Neuronal stem cell (in vitro differentiated cells): ENCODE data around the gene PSMD6.

ENCODE experiments used
- DNase-seq: peaks from one replicate; pipeline ENCODE4 v3.0.0-alpha.2; 2013; ENCODE audit warnings: low spot score
- H2AFZ ChIP-seq: one replicate; pipeline ENCODE4 v1.6.1; 2013; ENCODE audit warnings: mild to moderate bottlenecking, low read length, inconsistent platforms
- H2AK5ac ChIP-seq: 2 replicates; pipeline ENCODE4 v1.6.1; 2013; ENCODE audit warnings: low read depth, mild to moderate bottlenecking, inconsistent platforms, low read length, moderate library complexity, mixed read lengths
- H2BK120ac ChIP-seq: 2 replicates; pipeline ENCODE4 v1.6.1; 2013; ENCODE audit warnings: low read depth, mild to moderate bottlenecking, inconsistent platforms, low read length, moderate library complexity, mixed read lengths
- H2BK12ac ChIP-seq: one replicate; pipeline ENCODE4 v1.6.1; 2013; ENCODE audit warnings: low read length, inconsistent platforms
- H2BK15ac ChIP-seq: 2 replicates; pipeline ENCODE4 v1.6.1; 2013; ENCODE audit warnings: mild to moderate bottlenecking, low read length, inconsistent platforms, mixed read lengths
- H2BK5ac ChIP-seq: one replicate; pipeline ENCODE4 v1.6.1; 2013; ENCODE audit warnings: inconsistent platforms, mild to moderate bottlenecking, low read length, moderate library complexity
- H3K14ac ChIP-seq: one replicate; pipeline ENCODE4 v1.6.1; 2013; ENCODE audit warnings: low read length, inconsistent platforms
- H3K18ac ChIP-seq: 2 replicates; pipeline ENCODE4 v1.6.1; 2013; ENCODE audit warnings: low read length, inconsistent platforms
- H3K23ac ChIP-seq: 2 replicates; pipeline ENCODE4 v1.6.1; 2013; ENCODE audit warnings: low read depth, mild to moderate bottlenecking, mixed read lengths, low read length, inconsistent platforms; ENCODE audit not compliant: poor library complexity
- H3K27ac ChIP-seq: replicated peaks from 3 replicates; pipeline ENCODE4 v1.5.1; 2013; ENCODE audit warnings: low read length, inconsistent platforms
- H3K27me3 ChIP-seq, 3 experiments: 2 replicates each; pipeline ENCODE4 v1.6.1; 2013; ENCODE audit warnings: low read length in 3 of 3, mild to moderate bottlenecking in 2 of 3, inconsistent platforms in 1 of 3, low read depth in 1 of 3, mixed read lengths in 1 of 3, moderate library complexity in 1 of 3; ENCODE audit not compliant: control insufficient read depth in 3 of 3, insufficient read depth in 3 of 3
- H3K36me3 ChIP-seq, 2 donors: replicated peaks in 1 of 2; 2 replicates each; pipeline ENCODE4 v1.6.1; 2013; ENCODE audit warnings: low read length in 2 of 2; ENCODE audit not compliant: control insufficient read depth in 2 of 2, insufficient read depth in 2 of 2
- H3K4ac ChIP-seq: 2 replicates; pipeline ENCODE4 v1.6.1; 2013; ENCODE audit warnings: inconsistent platforms, mild to moderate bottlenecking, low read length, moderate library complexity
- H3K4me1 ChIP-seq, 2 donors: 1 replicate in 1 of 2; 2 replicates in 1 of 2; pipeline ENCODE4 v1.6.1; 2013; ENCODE audit warnings: low read length in 2 of 2, low read depth in 1 of 2; ENCODE audit not compliant: control insufficient read depth in 2 of 2, insufficient read depth in 1 of 2
- H3K4me2 ChIP-seq: one replicate; pipeline ENCODE4 v1.6.1; 2013; ENCODE audit warnings: mild to moderate bottlenecking, low read length, inconsistent platforms; ENCODE audit not compliant: insufficient read depth, poor library complexity, severe bottlenecking
- H3K4me3 ChIP-seq, 2 donors: 2 replicates each; pipeline ENCODE4 v1.5.1; 2013; ENCODE audit warnings: low read length in 2 of 2, mild to moderate bottlenecking in 2 of 2, inconsistent platforms in 1 of 2, moderate library complexity in 1 of 2
- H3K79me1 ChIP-seq: one replicate; pipeline ENCODE4 v1.6.1; 2013; ENCODE audit warnings: low read depth, mild to moderate bottlenecking, inconsistent platforms, low read length, moderate library complexity
- H3K9ac ChIP-seq: one replicate; pipeline ENCODE4 v1.6.1; 2013; ENCODE audit warnings: mild to moderate bottlenecking, low read depth, low read length, inconsistent platforms; ENCODE audit not compliant: poor library complexity
- H3K9me3 ChIP-seq, 2 donors: replicated peaks in 1 of 2; 2 replicates each; pipeline versions ENCODE3 to v1.6.1; 2013; ENCODE audit warnings: low read length in 2 of 2, mild to moderate bottlenecking in 2 of 2, inconsistent platforms in 1 of 2, low read depth in 1 of 2, mixed read lengths in 1 of 2, moderate library complexity in 1 of 2; ENCODE audit not compliant: control insufficient read depth in 2 of 2, insufficient read depth in 1 of 2
- H4K8ac ChIP-seq: one replicate; pipeline ENCODE4 v1.6.1; 2013; ENCODE audit warnings: low read depth, mild to moderate bottlenecking, inconsistent platforms, low read length, moderate library complexity
- H4K91ac ChIP-seq: one replicate; pipeline ENCODE4 v1.6.1; 2013; ENCODE audit warnings: low read length, low read depth, mild to moderate bottlenecking, inconsistent platforms; ENCODE audit not compliant: poor library complexity
- WGBS, 2 donors: extraction: QIAGEN DNeasy Blood & Tissue Kit; methylation state at CpG; one replicate each; pipeline ENCODE4 v1.1.7; 2013; ENCODE audit warnings: missing lambda C conversion rate in 2 of 2, mixed read lengths in 1 of 2; ENCODE audit not compliant: insufficient read length in 2 of 2, insufficient replicate concordance in 1 of 2; ENCODE audit errors: extremely low coverage in 2 of 2; 5-methylcytosine and 5-hydroxymethylcytosine counted together

PSMD6 gene

GRCh38 chr3:63969876-63970275, 53.4 kb downstream of the PSMD6 start:
- Histone ChIP-seq H2BK15ac (no peak overlapping the region), H2BK120ac (no peak overlapping the region), H3K36me3 (peaks cover 0 to 17% of the 10 kb centered on the region in 2 donors), H4K91ac (no peak overlapping the region), H3K79me1 (no peaks in the 10 kb centered on the region), H2BK12ac (no peak overlapping the region), H2AFZ (no peak overlapping the region), H3K4me1 (peaks cover 42 to 49% of the 10 kb centered on the region in 2 donors), H3K18ac (no peak overlapping the region), H3K14ac (no peak overlapping the region), H3K4me3 (no peak overlapping the region), H3K4ac (no peak overlapping the region), H3K27ac (peak overlapping the region; percentile 95), H2AK5ac (no peak overlapping the region), H3K9ac (no peak overlapping the region), H3K23ac (no peak overlapping the region), H3K9me3 (peaks cover 0 to 3% of the 10 kb centered on the region in 2 donors), H3K4me2 (peak overlapping the region; percentile 35), H3K27me3 (no peaks in the 10 kb centered on the region), H2BK5ac (no peak overlapping the region), H4K8ac (no peak overlapping the region)
- WGBS, 2 donors, result no CpG with 5 or more reads among the region's 2 CpGs
- DNase-seq, result no peak

GRCh38 chr3:63968612-63969350, 54.5 kb downstream of the PSMD6 start:
- Histone ChIP-seq H3K4ac (no peak overlapping the region), H3K4me3 (no peak overlapping the region), H3K4me1 (peaks cover 46 to 49% of the 10 kb centered on the region in 2 donors), H3K23ac (no peak overlapping the region), H3K79me1 (no peaks in the 10 kb centered on the region), H3K9ac (no peak overlapping the region), H3K4me2 (no peak overlapping the region), H2AFZ (no peak overlapping the region), H2AK5ac (no peak overlapping the region), H4K8ac (no peak overlapping the region), H2BK12ac (no peak overlapping the region), H3K9me3 (peaks cover 0 to 3% of the 10 kb centered on the region in 2 donors), H2BK120ac (no peak overlapping the region), H3K27ac (peak overlapping the region; percentile 73), H2BK15ac (no peak overlapping the region), H3K36me3 (peaks cover 0 to 9% of the 10 kb centered on the region in 2 donors), H3K14ac (no peak overlapping the region), H2BK5ac (no peak overlapping the region), H3K27me3 (no peaks in the 10 kb centered on the region), H4K91ac (no peak overlapping the region), H3K18ac (no peak overlapping the region)
- WGBS, 2 donors, result no CpG with 5 or more reads among the region's 3 CpGs
- no peak for DNase-seq

GRCh38 chr3:63967675-63968611, 55.4 kb downstream of the PSMD6 start:
- Histone ChIP-seq H3K4me1 (peaks cover 44 to 49% of the 10 kb centered on the region in 2 donors), H3K79me1 (no peaks in the 10 kb centered on the region), H3K18ac (peak overlapping the region; percentile 23), H2AK5ac (no peak overlapping the region), H4K8ac (no peak overlapping the region), H2BK12ac (peak overlapping the region; percentile 24), H3K4me3 (no peak overlapping the region), H2AFZ (peak overlapping the region; percentile 1), H2BK5ac (peak overlapping the region; percentile 46), H3K27me3 (no peaks in the 10 kb centered on the region), H3K14ac (no peak overlapping the region), H3K36me3 (peaks cover 0 to under 1% of the 10 kb centered on the region in 2 donors), H4K91ac (no peak overlapping the region), H3K4ac (no peak overlapping the region), H3K9me3 (no peaks in the 10 kb centered on the region), H2BK15ac (no peak overlapping the region), H3K23ac (no peak overlapping the region), H3K9ac (no peak overlapping the region), H3K27ac (peak overlapping the region; percentile 35), H2BK120ac (no peak overlapping the region), H3K4me2 (no peak overlapping the region)
- no peak for DNase-seq
- WGBS, 2 donors, result no CpG with 5 or more reads among the region's 11 CpGs

- no peak overlapping the region for H3K23ac ChIP-seq
- H2AK5ac ChIP-seq, result no peak overlapping the region
- no peak overlapping the region for H4K91ac ChIP-seq
- no peaks in the 10 kb centered on the region for H3K36me3 ChIP-seq
- H3K4me2 ChIP-seq, result no peak overlapping the region
- no peak overlapping the region for H2BK12ac ChIP-seq
- H3K79me1 ChIP-seq, result no peaks in the 10 kb centered on the region
- H3K27ac ChIP-seq, result no peak overlapping the region
- H2BK5ac ChIP-seq, result no peak overlapping the region
- H3K27me3 ChIP-seq, result no peaks in the 10 kb centered on the region
- no peaks in the 10 kb centered on the region for H3K9me3 ChIP-seq
- no peak overlapping the region for H4K8ac ChIP-seq
- H3K18ac ChIP-seq, result no peak overlapping the region
- H2BK15ac ChIP-seq, result no peak overlapping the region
- no peak overlapping the region for H2AFZ ChIP-seq
- no peak overlapping the region for H3K4ac ChIP-seq
- WGBS, 2 donors, result no CpG with 5 or more reads among the region's 1 CpG
- DNase-seq, result no peak
- no peak overlapping the region for H3K9ac ChIP-seq
- H3K4me3 ChIP-seq, result no peak overlapping the region
- no peak overlapping the region for H3K14ac ChIP-seq
- H2BK120ac ChIP-seq, result no peak overlapping the region
- H3K4me1 ChIP-seq, result peaks cover 38 to 40% of the 10 kb centered on the region in 2 donors
These were observed 56.4 kb downstream of the PSMD6 start for GRCh38 chr3:63966871-63967270.
